ENCODE results near the gene CCSER1. TPM values are rescaled to one million over a fixed set of nuclear protein-coding genes. Genes with fewer than 3 reads are reported as not detected.

Gene CCSER1
- total RNA-seq, 1 donor, result 7.9 TPM

- H3K4me3 ChIP-seq (ENCODE audit: low read length), result no peak overlapping the region
- no peaks in the 10 kb centered on the region for H3K4me1 ChIP-seq (ENCODE audit: insufficient read depth, low read length)
- H3K27me3 ChIP-seq (ENCODE audit: insufficient read depth, low read length), result no peaks in the 10 kb centered on the region
- no peaks in the 10 kb centered on the region for H3K9me3 ChIP-seq (ENCODE audit: low read depth, low read length)
These were observed 71.1 kb downstream of the CCSER1 start for GRCh38 chr4:90198086-90198847.

- Histone ChIP-seq H3K27me3 (ENCODE audit: insufficient read depth, low read length) (no peaks in the 10 kb centered on the region), H3K9me3 (ENCODE audit: low read depth, low read length) (no peaks in the 10 kb centered on the region), H3K4me3 (ENCODE audit: low read length) (no peak overlapping the region), H3K4me1 (ENCODE audit: insufficient read depth, low read length) (no peaks in the 10 kb centered on the region)
These were observed 80.8 kb downstream of the CCSER1 start for GRCh38 chr4:90207887-90208454.

GRCh38 chr4:90209922-90210321 is 82.7 kb downstream of the CCSER1 start:
- Histone ChIP-seq H3K4me3 (ENCODE audit: low read length) (no peak overlapping the region), H3K9me3 (ENCODE audit: low read depth, low read length) (no peaks in the 10 kb centered on the region), H3K27me3 (ENCODE audit: insufficient read depth, low read length) (no peaks in the 10 kb centered on the region), H3K4me1 (ENCODE audit: insufficient read depth, low read length) (no peaks in the 10 kb centered on the region)

- Histone ChIP-seq H3K27me3 (ENCODE audit: insufficient read depth, low read length) (no peaks in the 10 kb centered on the region), H3K4me3 (ENCODE audit: low read length) (no peak overlapping the region), H3K9me3 (ENCODE audit: low read depth, low read length) (no peaks in the 10 kb centered on the region), H3K4me1 (ENCODE audit: insufficient read depth, low read length) (no peaks in the 10 kb centered on the region)
These were observed 84.0 kb downstream of the CCSER1 start for GRCh38 chr4:90211174-90211573.

GRCh38 chr4:90215286-90215685 is 88.1 kb downstream of the CCSER1 start:
- Histone ChIP-seq H3K27me3 (ENCODE audit: insufficient read depth, low read length) (no peaks in the 10 kb centered on the region), H3K4me1 (ENCODE audit: insufficient read depth, low read length) (no peaks in the 10 kb centered on the region), H3K9me3 (ENCODE audit: low read depth, low read length) (no peaks in the 10 kb centered on the region), H3K4me3 (ENCODE audit: low read length) (no peak overlapping the region)

- Histone ChIP-seq H3K4me1 (ENCODE audit: insufficient read depth, low read length) (no peaks in the 10 kb centered on the region), H3K27me3 (ENCODE audit: insufficient read depth, low read length) (no peaks in the 10 kb centered on the region), H3K4me3 (ENCODE audit: low read length) (no peak overlapping the region), H3K9me3 (ENCODE audit: low read depth, low read length) (no peaks in the 10 kb centered on the region)
These were observed 92.6 kb downstream of the CCSER1 start for GRCh38 chr4:90219822-90220221.

GRCh38 chr4:90220459-90220858 is 93.3 kb downstream of the CCSER1 start:
- Histone ChIP-seq H3K4me1 (ENCODE audit: insufficient read depth, low read length) (no peaks in the 10 kb centered on the region), H3K9me3 (ENCODE audit: low read depth, low read length) (no peaks in the 10 kb centered on the region), H3K27me3 (ENCODE audit: insufficient read depth, low read length) (no peaks in the 10 kb centered on the region), H3K4me3 (ENCODE audit: low read length) (no peak overlapping the region)

GRCh38 chr4:90226734-90227133 is 99.5 kb downstream of the CCSER1 start:
- Histone ChIP-seq H3K9me3 (ENCODE audit: low read depth, low read length) (no peaks in the 10 kb centered on the region), H3K27me3 (ENCODE audit: insufficient read depth, low read length) (no peaks in the 10 kb centered on the region), H3K4me1 (ENCODE audit: insufficient read depth, low read length) (no peaks in the 10 kb centered on the region), H3K4me3 (ENCODE audit: low read length) (no peak overlapping the region)

GRCh38 chr4:90227177-90227576 is 100.0 kb downstream of the CCSER1 start:
- Histone ChIP-seq H3K4me3 (ENCODE audit: low read length) (no peak overlapping the region), H3K4me1 (ENCODE audit: insufficient read depth, low read length) (no peaks in the 10 kb centered on the region), H3K9me3 (ENCODE audit: low read depth, low read length) (no peaks in the 10 kb centered on the region), H3K27me3 (ENCODE audit: insufficient read depth, low read length) (no peaks in the 10 kb centered on the region)

- Histone ChIP-seq H3K27me3 (ENCODE audit: insufficient read depth, low read length) (no peaks in the 10 kb centered on the region), H3K9me3 (ENCODE audit: low read depth, low read length) (no peaks in the 10 kb centered on the region), H3K4me1 (ENCODE audit: insufficient read depth, low read length) (no peaks in the 10 kb centered on the region), H3K4me3 (ENCODE audit: low read length) (no peak overlapping the region)
These were observed 107.8 kb downstream of the CCSER1 start for GRCh38 chr4:90234916-90235547.

GRCh38 chr4:90237751-90238530 is 110.7 kb downstream of the CCSER1 start:
- no peak overlapping the region for H3K4me3 ChIP-seq (ENCODE audit: low read length)
- H3K9me3 ChIP-seq (ENCODE audit: low read depth, low read length), result no peaks in the 10 kb centered on the region
- no peaks in the 10 kb centered on the region for H3K4me1 ChIP-seq (ENCODE audit: insufficient read depth, low read length)
- no peaks in the 10 kb centered on the region for H3K27me3 ChIP-seq (ENCODE audit: insufficient read depth, low read length)

GRCh38 chr4:90240333-90240732 is 113.1 kb downstream of the CCSER1 start:
- H3K9me3 ChIP-seq (ENCODE audit: low read depth, low read length), result no peaks in the 10 kb centered on the region
- no peaks in the 10 kb centered on the region for H3K4me1 ChIP-seq (ENCODE audit: insufficient read depth, low read length)
- no peak overlapping the region for H3K4me3 ChIP-seq (ENCODE audit: low read length)
- no peaks in the 10 kb centered on the region for H3K27me3 ChIP-seq (ENCODE audit: insufficient read depth, low read length)

GRCh38 chr4:90241008-90241407 is 113.8 kb downstream of the CCSER1 start:
- H3K4me3 ChIP-seq (ENCODE audit: low read length), result no peak overlapping the region
- H3K4me1 ChIP-seq (ENCODE audit: insufficient read depth, low read length), result no peaks in the 10 kb centered on the region
- H3K27me3 ChIP-seq (ENCODE audit: insufficient read depth, low read length), result no peaks in the 10 kb centered on the region
- no peaks in the 10 kb centered on the region for H3K9me3 ChIP-seq (ENCODE audit: low read depth, low read length)

GRCh38 chr4:90245837-90246236 is 118.6 kb downstream of the CCSER1 start:
- no peak overlapping the region for H3K4me3 ChIP-seq (ENCODE audit: low read length)
- no peaks in the 10 kb centered on the region for H3K4me1 ChIP-seq (ENCODE audit: insufficient read depth, low read length)
- no peaks in the 10 kb centered on the region for H3K27me3 ChIP-seq (ENCODE audit: insufficient read depth, low read length)
- no peaks in the 10 kb centered on the region for H3K9me3 ChIP-seq (ENCODE audit: low read depth, low read length)

GRCh38 chr4:90246816-90247215 is 119.6 kb downstream of the CCSER1 start:
- Histone ChIP-seq H3K4me3 (ENCODE audit: low read length) (no peak overlapping the region), H3K9me3 (ENCODE audit: low read depth, low read length) (no peaks in the 10 kb centered on the region), H3K4me1 (ENCODE audit: insufficient read depth, low read length) (no peaks in the 10 kb centered on the region), H3K27me3 (ENCODE audit: insufficient read depth, low read length) (no peaks in the 10 kb centered on the region)
